ENCODE measurements around the gene OR5H14. TPM values are rescaled to one million over a fixed set of nuclear protein-coding genes. Genes with fewer than 3 reads are reported as not detected.

The OR5H14 gene
- total RNA-seq, 1 experiment from 2014 or later, result not detected

DNA sequence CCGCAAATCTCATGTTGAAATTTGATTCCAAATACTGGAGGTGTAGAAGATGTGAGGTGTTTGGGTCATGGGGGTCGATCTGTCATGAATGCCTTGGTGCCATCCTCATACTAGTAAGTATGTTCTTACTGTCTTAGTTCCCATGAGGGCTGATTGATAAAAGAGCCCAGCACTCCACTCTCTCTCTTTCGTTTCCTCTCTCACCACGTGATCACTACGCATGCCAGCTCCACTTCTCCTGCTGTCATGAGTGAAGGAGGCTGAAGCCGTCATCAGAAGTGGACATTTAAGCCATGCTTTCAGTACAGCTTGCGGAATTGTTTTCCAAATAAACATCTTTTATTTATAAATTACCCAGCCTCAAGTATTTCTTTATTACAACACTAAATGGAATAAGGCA is 25.3 kb downstream of the OR5H14 start:
- 0 out of 2 replicates have a peak, but pooled peaks cover 2% of the 10 kb centered on the region for H3K9me3 ChIP-seq (ENCODE audit: control insufficient read depth, insufficient read depth, low read depth, low read length)
- DNase-seq (ENCODE audit: low read depth, low spot score), result no peak
- H3K4me3 ChIP-seq (ENCODE audit: low read depth in 2 of 2, low read length in 2 of 2), result no peak overlapping the region
- no TSS peak for BruUV-seq (replicated peaks)
- no peaks in the 10 kb centered on the region for H3K36me3 ChIP-seq (ENCODE audit: control insufficient read depth, insufficient read depth, low read length)
- TF ChIP-seq SIN3A (IDR thresholded peaks at IDR 0.05; ENCODE audit: borderline replicate concordance, insufficient read depth, low read depth, low read length), result no peak
- TF ChIP-seq, protein P1, sequence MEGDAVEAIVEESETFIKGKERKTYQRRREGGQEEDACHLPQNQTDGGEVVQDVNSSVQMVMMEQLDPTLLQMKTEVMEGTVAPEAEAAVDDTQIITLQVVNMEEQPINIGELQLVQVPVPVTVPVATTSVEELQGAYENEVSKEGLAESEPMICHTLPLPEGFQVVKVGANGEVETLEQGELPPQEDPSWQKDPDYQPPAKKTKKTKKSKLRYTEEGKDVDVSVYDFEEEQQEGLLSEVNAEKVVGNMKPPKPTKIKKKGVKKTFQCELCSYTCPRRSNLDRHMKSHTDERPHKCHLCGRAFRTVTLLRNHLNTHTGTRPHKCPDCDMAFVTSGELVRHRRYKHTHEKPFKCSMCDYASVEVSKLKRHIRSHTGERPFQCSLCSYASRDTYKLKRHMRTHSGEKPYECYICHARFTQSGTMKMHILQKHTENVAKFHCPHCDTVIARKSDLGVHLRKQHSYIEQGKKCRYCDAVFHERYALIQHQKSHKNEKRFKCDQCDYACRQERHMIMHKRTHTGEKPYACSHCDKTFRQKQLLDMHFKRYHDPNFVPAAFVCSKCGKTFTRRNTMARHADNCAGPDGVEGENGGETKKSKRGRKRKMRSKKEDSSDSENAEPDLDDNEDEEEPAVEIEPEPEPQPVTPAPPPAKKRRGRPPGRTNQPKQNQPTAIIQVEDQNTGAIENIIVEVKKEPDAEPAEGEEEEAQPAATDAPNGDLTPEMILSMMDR (IDR thresholded peaks at IDR 0.05), result no peak; the same call in 1 of the 2 replicates
- no peak for TF ChIP-seq POLR2AphosphoS5 (IDR thresholded peaks at IDR 0.05; ENCODE audit: low read depth, low read length)
- TF ChIP-seq, protein P2, sequence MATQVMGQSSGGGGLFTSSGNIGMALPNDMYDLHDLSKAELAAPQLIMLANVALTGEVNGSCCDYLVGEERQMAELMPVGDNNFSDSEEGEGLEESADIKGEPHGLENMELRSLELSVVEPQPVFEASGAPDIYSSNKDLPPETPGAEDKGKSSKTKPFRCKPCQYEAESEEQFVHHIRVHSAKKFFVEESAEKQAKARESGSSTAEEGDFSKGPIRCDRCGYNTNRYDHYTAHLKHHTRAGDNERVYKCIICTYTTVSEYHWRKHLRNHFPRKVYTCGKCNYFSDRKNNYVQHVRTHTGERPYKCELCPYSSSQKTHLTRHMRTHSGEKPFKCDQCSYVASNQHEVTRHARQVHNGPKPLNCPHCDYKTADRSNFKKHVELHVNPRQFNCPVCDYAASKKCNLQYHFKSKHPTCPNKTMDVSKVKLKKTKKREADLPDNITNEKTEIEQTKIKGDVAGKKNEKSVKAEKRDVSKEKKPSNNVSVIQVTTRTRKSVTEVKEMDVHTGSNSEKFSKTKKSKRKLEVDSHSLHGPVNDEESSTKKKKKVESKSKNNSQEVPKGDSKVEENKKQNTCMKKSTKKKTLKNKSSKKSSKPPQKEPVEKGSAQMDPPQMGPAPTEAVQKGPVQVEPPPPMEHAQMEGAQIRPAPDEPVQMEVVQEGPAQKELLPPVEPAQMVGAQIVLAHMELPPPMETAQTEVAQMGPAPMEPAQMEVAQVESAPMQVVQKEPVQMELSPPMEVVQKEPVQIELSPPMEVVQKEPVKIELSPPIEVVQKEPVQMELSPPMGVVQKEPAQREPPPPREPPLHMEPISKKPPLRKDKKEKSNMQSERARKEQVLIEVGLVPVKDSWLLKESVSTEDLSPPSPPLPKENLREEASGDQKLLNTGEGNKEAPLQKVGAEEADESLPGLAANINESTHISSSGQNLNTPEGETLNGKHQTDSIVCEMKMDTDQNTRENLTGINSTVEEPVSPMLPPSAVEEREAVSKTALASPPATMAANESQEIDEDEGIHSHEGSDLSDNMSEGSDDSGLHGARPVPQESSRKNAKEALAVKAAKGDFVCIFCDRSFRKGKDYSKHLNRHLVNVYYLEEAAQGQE (IDR thresholded peaks at IDR 0.05; ENCODE audit: insufficient read depth in 1 of 2, low read depth in 2 of 2, low read length in 1 of 2), result no peak
- TF ChIP-seq TCF7L2 (IDR thresholded peaks at IDR 0.05; ENCODE audit: low read depth, low read length), result no peak
- H3K27me3 ChIP-seq (ENCODE audit: control insufficient read depth, insufficient read depth, low read length), result no peaks in the 10 kb centered on the region
- H3K4me1 ChIP-seq (ENCODE audit: control insufficient read depth, insufficient read depth, low read length), result no peaks in the 10 kb centered on the region
- ChIA-PET POLR2A (no interaction called here), CTCF (no interaction called here)
- no peak overlapping the region for H3K27ac ChIP-seq (ENCODE audit: low read length)
- intact Hi-C loops (cut with micrococcal nuclease; ENCODE audit: unreplicated experiment) (no loop called here), in situ Hi-C loops (cut with HindIII; ENCODE audit: low pct_unique_long_range_greater_than_20kb, low sequenced_read_pairs) (no loop called here)
- ATAC-seq, result no peak

DNA sequence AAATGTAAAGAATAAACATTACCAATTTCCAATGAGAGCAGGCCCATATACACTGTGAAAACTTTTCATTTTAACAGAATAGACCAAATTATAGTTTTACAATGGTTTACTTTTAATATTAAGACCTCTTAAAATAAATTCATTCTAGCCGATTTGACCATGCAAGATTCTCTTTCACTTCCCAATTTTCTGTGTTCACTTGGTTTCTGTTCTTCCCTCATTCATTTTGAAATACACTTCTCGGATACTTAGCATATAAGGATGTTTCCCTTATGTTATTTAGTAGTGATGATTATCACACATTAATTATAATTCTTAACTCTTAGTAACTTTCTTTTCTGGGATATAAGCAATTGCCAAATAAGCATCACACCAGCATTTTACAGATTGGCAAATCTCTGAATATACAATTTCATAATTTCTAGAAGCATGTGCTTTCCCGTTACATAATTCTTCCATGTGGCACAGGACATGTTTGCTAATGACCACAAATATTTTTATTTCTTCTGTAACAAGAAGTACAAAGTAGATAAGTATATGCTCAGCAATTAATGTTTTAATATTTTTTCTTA is 33.1 kb downstream of the OR5H14 start:
- ChIA-PET CTCF (no interaction called here), POLR2A (no interaction called here)
- in situ Hi-C loops (cut with HindIII; ENCODE audit: low pct_unique_long_range_greater_than_20kb, low sequenced_read_pairs), result no loop called here
- Histone ChIP-seq H3K36me3 (ENCODE audit: control insufficient read depth, insufficient read depth, low read length) (no peaks in the 10 kb centered on the region), H3K27ac (ENCODE audit: low read length) (no peak overlapping the region), H3K27me3 (ENCODE audit: control insufficient read depth, insufficient read depth, low read length) (no peaks in the 10 kb centered on the region), H3K4me3 (ENCODE audit: low read depth in 2 of 2, low read length in 2 of 2) (no peak overlapping the region), H3K9me3 (ENCODE audit: control insufficient read depth, insufficient read depth, low read depth, low read length) (no peaks in the 10 kb centered on the region), H3K4me1 (ENCODE audit: control insufficient read depth, insufficient read depth, low read length) (no peaks in the 10 kb centered on the region)
- BruUV-seq (replicated peaks), result no TSS peak
- intact Hi-C loops (cut with micrococcal nuclease; ENCODE audit: unreplicated experiment), result no loop called here
- DNase-seq (ENCODE audit: low read depth, low spot score), result no peak
- TF ChIP-seq, protein P1 (IDR thresholded peaks at IDR 0.05), result no peak
- TF ChIP-seq TCF7L2 (IDR thresholded peaks at IDR 0.05; ENCODE audit: low read depth, low read length), result no peak
- TF ChIP-seq SIN3A (IDR thresholded peaks at IDR 0.05; ENCODE audit: borderline replicate concordance, insufficient read depth, low read depth, low read length), result no peak
- no peak for TF ChIP-seq POLR2AphosphoS5 (IDR thresholded peaks at IDR 0.05; ENCODE audit: low read depth, low read length)
- TF ChIP-seq, protein P2 (IDR thresholded peaks at IDR 0.05; ENCODE audit: insufficient read depth in 1 of 2, low read depth in 2 of 2, low read length in 1 of 2), result no peak
- no peak for ATAC-seq
